Right lobe of liver (tissue), 4 donors: ENCODE measurements around the gene PRIM2.

ENCODE experiments used
- POLR2A ChIP-seq: fragments of 450-650 bp; IDR thresholded peaks from one replicate; pipeline ENCODE4 v1.6.1; 2017; ENCODE audit warnings: antibody characterized with exemption, mild to moderate bottlenecking
- TF ChIP-seq, protein P1 (sequence below), 4 donors: fragments of 200-600 bp in 3 of 4; fragments of 450-650 bp in 1 of 4; IDR thresholded peaks; one replicate each; pipeline versions ENCODE4 v1.5.1 to v1.8.0; 2016 to 2022; ENCODE audit warnings: antibody characterized with exemption in 4 of 4, mild to moderate bottlenecking in 2 of 4
- donor health status: DM: no; HTN: no; CAD: no.
- donor health status: DM: no; HTN: no; CAD: no.
- donor health status: DM: no; HTN: yes; CAD: no.

DNA sequence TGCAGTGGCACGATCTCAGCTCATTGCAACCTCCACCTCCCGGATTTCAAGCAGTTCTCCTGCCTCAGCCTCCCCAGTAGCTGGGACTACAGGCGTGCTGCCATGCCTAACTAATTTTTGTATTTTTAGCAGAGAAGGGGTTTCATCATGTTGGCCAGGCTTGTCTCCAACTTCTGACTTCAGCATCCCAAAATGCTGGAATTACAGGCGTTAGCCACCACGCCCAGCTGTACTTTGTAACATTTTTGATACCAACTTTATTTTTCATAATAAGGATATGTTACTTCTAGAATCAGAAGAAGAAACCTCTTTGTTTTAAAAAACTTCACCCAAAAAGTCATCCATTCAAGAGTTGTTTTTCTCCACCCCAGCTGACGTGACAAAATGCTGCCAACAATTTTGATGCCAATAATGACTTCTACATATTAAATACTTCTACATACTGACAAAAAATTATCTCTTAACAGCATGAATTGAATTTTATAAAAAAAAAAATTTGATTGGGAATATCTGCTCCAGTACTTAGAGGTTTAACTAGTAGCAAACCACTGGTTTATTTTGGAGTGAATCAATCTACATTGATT lies 22.5 kb upstream of the PRIM2 start:
- TF ChIP-seq, protein P1, sequence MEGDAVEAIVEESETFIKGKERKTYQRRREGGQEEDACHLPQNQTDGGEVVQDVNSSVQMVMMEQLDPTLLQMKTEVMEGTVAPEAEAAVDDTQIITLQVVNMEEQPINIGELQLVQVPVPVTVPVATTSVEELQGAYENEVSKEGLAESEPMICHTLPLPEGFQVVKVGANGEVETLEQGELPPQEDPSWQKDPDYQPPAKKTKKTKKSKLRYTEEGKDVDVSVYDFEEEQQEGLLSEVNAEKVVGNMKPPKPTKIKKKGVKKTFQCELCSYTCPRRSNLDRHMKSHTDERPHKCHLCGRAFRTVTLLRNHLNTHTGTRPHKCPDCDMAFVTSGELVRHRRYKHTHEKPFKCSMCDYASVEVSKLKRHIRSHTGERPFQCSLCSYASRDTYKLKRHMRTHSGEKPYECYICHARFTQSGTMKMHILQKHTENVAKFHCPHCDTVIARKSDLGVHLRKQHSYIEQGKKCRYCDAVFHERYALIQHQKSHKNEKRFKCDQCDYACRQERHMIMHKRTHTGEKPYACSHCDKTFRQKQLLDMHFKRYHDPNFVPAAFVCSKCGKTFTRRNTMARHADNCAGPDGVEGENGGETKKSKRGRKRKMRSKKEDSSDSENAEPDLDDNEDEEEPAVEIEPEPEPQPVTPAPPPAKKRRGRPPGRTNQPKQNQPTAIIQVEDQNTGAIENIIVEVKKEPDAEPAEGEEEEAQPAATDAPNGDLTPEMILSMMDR (IDR thresholded peaks at IDR 0.05) = no peak
- TF ChIP-seq POLR2A = no peak
